Keratinocyte (primary cell): ENCODE results near the gene HIP1R. TPM values are rescaled to one million over a fixed set of nuclear protein-coding genes. Genes with fewer than 3 reads are reported as not detected.

Experiments
- DNase-seq: peaks from one replicate; pipeline ENCODE4 v3.0.0-alpha.2; 2011; ENCODE audit warnings: low read depth, missing footprints, low spot score
- FAIRE-seq: peaks from 2 replicates; lab custom pipeline; 2011; peaks lifted over from hg19 to GRCh38; lab: Jason Lieb, UNC
- H2AFZ ChIP-seq: 2 replicates; pipeline ENCODE4 v1.6.0; 2012; ENCODE audit warnings: low read length, control low read depth, inconsistent platforms; ENCODE audit not compliant: control insufficient read depth
- H3K27ac ChIP-seq: 2 replicates; pipeline ENCODE4 v1.5.1; 2011; ENCODE audit warnings: low read length; ENCODE audit not compliant: control insufficient read depth, insufficient read depth
- H3K27me3 ChIP-seq: 3 replicates; pipeline ENCODE4 v1.6.0; 2011; ENCODE audit warnings: low read length; ENCODE audit not compliant: control insufficient read depth, insufficient read depth; ENCODE audit errors: extremely low read depth
- H3K36me3 ChIP-seq, 2 experiments: 2 replicates in 1 of 2; 3 replicates in 1 of 2; pipeline ENCODE4 v1.5.1; 2011; ENCODE audit warnings: low read length in 2 of 2, mild to moderate bottlenecking in 1 of 2; ENCODE audit not compliant: control insufficient read depth in 2 of 2, insufficient read depth in 2 of 2; ENCODE audit errors: extremely low read depth in 1 of 2
- H3K4me1 ChIP-seq: 3 replicates; pipeline ENCODE4 v1.5.1; 2011; ENCODE audit warnings: low read length; ENCODE audit not compliant: control insufficient read depth, insufficient read depth; ENCODE audit errors: extremely low read depth
- H3K4me2 ChIP-seq: 3 replicates; pipeline ENCODE4 v1.6.0; 2011; ENCODE audit warnings: low read depth, low read length; ENCODE audit not compliant: control insufficient read depth, insufficient read depth; ENCODE audit errors: extremely low read depth
- H3K4me3 ChIP-seq, 3 experiments: fragments of 200-600 bp in 1 of 3; sonication (generic) in 1 of 3; 2 replicates in 2 of 3; 3 replicates in 1 of 3; pipeline ENCODE4 v1.5.1; 2011 to 2016; ENCODE audit warnings: low read length in 3 of 3, mild to moderate bottlenecking in 3 of 3, control low read depth in 2 of 3, inconsistent platforms in 1 of 3, low read depth in 1 of 3, mixed read lengths in 1 of 3, mixed run types in 1 of 3, moderate library complexity in 1 of 3; ENCODE audit not compliant: control insufficient read depth in 2 of 3, insufficient read depth in 2 of 3; ENCODE audit errors: extremely low read depth in 1 of 3
- H3K79me2 ChIP-seq: 2 replicates; pipeline ENCODE4 v1.6.0; 2012; ENCODE audit warnings: low read length; ENCODE audit not compliant: control insufficient read depth, insufficient read depth
- H3K9ac ChIP-seq: 3 replicates; pipeline ENCODE4 v1.6.0; 2011; ENCODE audit warnings: low read length; ENCODE audit not compliant: control insufficient read depth, insufficient read depth; ENCODE audit errors: extremely low read depth
- H3K9me1 ChIP-seq: 3 replicates; pipeline ENCODE4 v1.6.0; 2011; ENCODE audit warnings: low read length; ENCODE audit not compliant: control insufficient read depth, insufficient read depth; ENCODE audit errors: extremely low read depth
- H3K9me3 ChIP-seq: 2 replicates; pipeline ENCODE4 v1.5.1; 2012; ENCODE audit warnings: low read depth, low read length; ENCODE audit not compliant: control insufficient read depth
- H4K20me1 ChIP-seq: 3 replicates; pipeline ENCODE4 v1.6.0; 2011; ENCODE audit warnings: low read length; ENCODE audit not compliant: control insufficient read depth, insufficient read depth; ENCODE audit errors: extremely low read depth
- CTCF ChIP-seq, 3 experiments: IDR thresholded peaks in 1 of 3; conservative IDR thresholded peaks in 1 of 3; optimal IDR thresholded peaks in 1 of 3; 2 replicates in 2 of 3; 3 replicates in 1 of 3; pipeline versions ENCODE3 to v1.5.1; 2011; ENCODE audit warnings: low read length in 3 of 3, mild to moderate bottlenecking in 3 of 3, moderate library complexity in 2 of 3, control low read depth in 1 of 3, inconsistent platforms in 1 of 3; ENCODE audit not compliant: insufficient read depth in 2 of 3; ENCODE audit errors: extremely low read depth in 1 of 3
- EZH2 ChIP-seq: IDR thresholded peaks from one replicate; pipeline ENCODE4 v1.6.1; 2012; ENCODE audit warnings: inconsistent platforms, mild to moderate bottlenecking, low read length, moderate library complexity
- dilution Hi-C: fragments of 300-500 bp; cut with MboI; formaldehyde crosslinking; loops from one replicate; pipeline ENCODE4 v1.7.0; 2020; ENCODE audit warnings: low sequenced_read_pairs; ENCODE audit not compliant: extremely low pct_ligation_motif_present
- polyA plus RNA-seq, 5 experiments: library from polyadenylated mRNA; depleted of rRNA in 3 of 5; stranded (reverse) in 3 of 5; stranded (forward) in 1 of 5; unstranded in 1 of 5; fragments of >200 nt; gene quantifications; 1 replicate in 1 of 5; 2 replicates in 3 of 5; 3 replicates in 1 of 5; pipeline versions ENCODE4 v1.2.1 to v1.2.3, GENCODE V29; 2011 to 2012; ENCODE audit warnings: missing spikeins in 2 of 5, low read depth in 1 of 5, low replicate concordance in 1 of 5

The HIP1R gene
- polyA plus RNA-seq, 1 donor (not counting 4 experiments of a cell fraction or from before 2014, with no cell fraction given): 23.0 TPM

DNA sequence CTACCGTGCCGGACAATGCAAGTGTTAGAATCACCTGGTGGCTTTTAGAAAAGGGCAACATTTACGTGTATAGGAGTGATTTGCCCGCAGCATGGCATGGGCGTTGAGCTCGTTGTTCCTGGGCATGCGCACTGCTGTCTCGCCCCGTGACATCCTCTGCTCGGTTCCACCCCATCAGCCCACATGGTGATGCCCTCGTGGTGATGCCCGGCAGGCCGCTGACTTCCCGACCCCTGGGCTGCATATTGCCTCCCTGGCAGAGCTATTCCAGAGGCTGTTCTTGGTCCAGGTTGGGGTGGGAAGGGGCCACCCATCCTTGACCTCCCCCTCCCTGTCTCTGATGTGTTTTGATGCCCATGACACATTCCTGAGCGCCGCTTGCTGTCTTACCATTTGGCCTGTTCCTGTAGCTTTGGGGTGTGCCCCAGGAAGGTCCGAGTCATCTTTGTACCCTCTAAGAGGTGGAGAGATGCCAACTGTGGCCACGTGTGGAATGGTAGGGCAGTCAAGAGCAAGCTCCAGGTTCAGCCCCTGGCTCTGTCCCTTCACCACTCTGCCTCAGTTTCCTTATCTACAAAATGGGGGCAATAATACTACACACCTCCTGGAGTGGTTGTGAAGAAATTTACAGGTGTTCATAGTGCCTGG, 4.8 kb downstream of the HIP1R start:
- no peak for DNase-seq
- peak overlapping the region; percentile 59 for H3K4me2 ChIP-seq

DNA sequence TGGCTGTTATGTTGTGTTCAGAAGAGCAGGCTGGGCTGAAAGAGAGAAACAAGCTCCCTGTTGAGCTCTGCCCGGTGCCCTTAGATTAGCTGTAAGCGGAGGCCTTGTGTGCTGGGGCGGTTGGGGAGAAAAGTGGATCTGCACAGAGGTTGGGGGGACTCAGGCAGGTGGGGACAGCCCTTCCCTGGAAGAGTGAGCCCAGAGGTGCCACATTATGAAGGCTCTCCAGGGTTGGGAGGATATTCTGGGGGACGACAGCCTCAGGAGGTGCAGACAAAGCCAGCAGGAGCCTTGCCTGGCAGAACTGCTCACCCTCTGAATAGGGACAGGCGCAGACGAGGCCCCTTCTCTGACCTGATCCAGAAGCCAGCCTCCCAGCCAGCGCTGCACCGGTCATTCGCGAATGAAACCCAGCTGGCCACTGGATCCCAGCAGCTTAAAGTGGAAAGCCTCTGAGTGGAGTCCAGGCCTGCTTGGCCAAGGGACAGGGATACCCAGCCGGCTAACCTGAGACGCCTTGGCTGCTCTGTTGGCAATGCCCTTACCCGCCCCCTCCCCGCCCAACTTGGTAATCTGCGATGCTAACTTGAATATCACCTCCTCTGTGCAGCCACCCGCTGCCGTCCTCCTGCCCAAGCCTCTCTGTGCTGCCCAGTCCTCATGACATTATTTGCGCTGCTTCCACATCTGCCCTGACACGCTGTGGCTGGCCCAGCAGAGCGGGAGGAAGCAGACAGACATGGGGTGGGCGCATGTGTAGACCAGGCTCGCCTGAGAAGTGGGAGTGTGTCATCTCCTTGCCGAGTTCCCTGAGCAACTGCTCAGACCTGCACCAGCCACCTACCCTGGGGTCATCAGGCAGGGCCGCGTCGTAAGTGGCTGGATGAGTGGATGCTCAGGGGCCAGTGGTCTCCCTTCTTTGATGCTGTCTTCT, 5.6 kb downstream of the HIP1R start:
- H3K36me3 ChIP-seq: peaks cover 4 to 10% of the 10 kb centered on the region in 2 experiments
- DNase-seq (peak; percentile 64), FAIRE-seq (peak; percentile 74)
- H3K4me3 ChIP-seq: peak overlapping the region in 2 of 3 experiments; percentile 20 to 34
- H3K79me2 ChIP-seq: peaks cover 93% of the 10 kb centered on the region
- H3K27ac ChIP-seq: peak overlapping the region; percentile 63
- H3K27me3 ChIP-seq: no peaks in the 10 kb centered on the region
- dilution Hi-C loops: no loop called here
- H3K4me1 ChIP-seq: peaks cover 60% of the 10 kb centered on the region
- peaks cover 3% of the 10 kb centered on the region for H3K9me1 ChIP-seq
- peak overlapping the region; percentile 44 for H3K9ac ChIP-seq
- no peaks in the 10 kb centered on the region for H3K9me3 ChIP-seq
- TF ChIP-seq EZH2 (no peak), CTCF (optimal IDR thresholded peaks at IDR 0.05 in 1 of 3, IDR thresholded peaks at IDR 0.05 in 1 of 3, conservative IDR thresholded peaks at IDR 0.05 in 1 of 3; ENCODE audit: extremely low read depth in 1 of 3, insufficient read depth in 2 of 3, low read length in 3 of 3) (no peak)
- H4K20me1 ChIP-seq: no peaks in the 10 kb centered on the region
- H2AFZ ChIP-seq: no peak overlapping the region
- peak overlapping the region; percentile 60 for H3K4me2 ChIP-seq

More for the DNA sequence above, 4.8 kb downstream of the HIP1R start:
- Histone ChIP-seq H2AFZ (no peak overlapping the region), H3K36me3 (peaks cover 4 to 10% of the 10 kb centered on the region in 2 experiments), H3K27ac (peak overlapping the region; percentile 54), H4K20me1 (no peaks in the 10 kb centered on the region), H3K4me1 (peaks cover 52% of the 10 kb centered on the region), H3K9me3 (no peaks in the 10 kb centered on the region), H3K9me1 (peaks cover 3% of the 10 kb centered on the region), H3K27me3 (no peaks in the 10 kb centered on the region), H3K79me2 (peaks cover 85% of the 10 kb centered on the region), H3K4me3 (no peak overlapping the region), H3K9ac (peak overlapping the region; percentile 36)
- no peak for TF ChIP-seq EZH2
- TF ChIP-seq CTCF (optimal IDR thresholded peaks at IDR 0.05 in 1 of 3, IDR thresholded peaks at IDR 0.05 in 1 of 3, conservative IDR thresholded peaks at IDR 0.05 in 1 of 3; ENCODE audit: extremely low read depth in 1 of 3, insufficient read depth in 2 of 3, low read length in 3 of 3): no peak
- dilution Hi-C loops: no loop called here
- no peak for FAIRE-seq
